Spleen (tissue), 7 donors: ENCODE data around the gene RCN2.

ENCODE experiments used
- CTCF ChIP-seq, 11 experiments: fragments of 200-600 bp in 7 of 11; fragments of 450-650 bp in 4 of 11; sonication (generic) in 4 of 11; IDR thresholded peaks in 8 of 11; conservative IDR thresholded peaks in 3 of 11; 1 replicate in 7 of 11; 2 replicates in 4 of 11; pipeline versions ENCODE4 v1.4.0 to v1.8.0; 2016 to 2021; ENCODE audit warnings: antibody characterized with exemption in 11 of 11, inconsistent platforms in 4 of 11, mild to moderate bottlenecking in 1 of 11
- POLR2A ChIP-seq, 3 donors: fragments of 450-650 bp; IDR thresholded peaks; one replicate each; pipeline ENCODE4 v1.5.1; 2017; ENCODE audit warnings: antibody characterized with exemption in 3 of 3, mild to moderate bottlenecking in 1 of 3
- POLR2AphosphoS5 ChIP-seq, 3 donors: sonication (generic); formaldehyde crosslinking; IDR thresholded peaks; one replicate each; pipeline ENCODE4 v1.5.1; 2017; ENCODE audit warnings: antibody characterized with exemption in 3 of 3
- donor health status: DM: no; HTN: no; CAD: no; lungs with moderate emphysema.
- donor health status: DM: no; HTN: no; CAD: no.
- donor health status: DM: no; HTN: no; CAD: no.

DNA sequence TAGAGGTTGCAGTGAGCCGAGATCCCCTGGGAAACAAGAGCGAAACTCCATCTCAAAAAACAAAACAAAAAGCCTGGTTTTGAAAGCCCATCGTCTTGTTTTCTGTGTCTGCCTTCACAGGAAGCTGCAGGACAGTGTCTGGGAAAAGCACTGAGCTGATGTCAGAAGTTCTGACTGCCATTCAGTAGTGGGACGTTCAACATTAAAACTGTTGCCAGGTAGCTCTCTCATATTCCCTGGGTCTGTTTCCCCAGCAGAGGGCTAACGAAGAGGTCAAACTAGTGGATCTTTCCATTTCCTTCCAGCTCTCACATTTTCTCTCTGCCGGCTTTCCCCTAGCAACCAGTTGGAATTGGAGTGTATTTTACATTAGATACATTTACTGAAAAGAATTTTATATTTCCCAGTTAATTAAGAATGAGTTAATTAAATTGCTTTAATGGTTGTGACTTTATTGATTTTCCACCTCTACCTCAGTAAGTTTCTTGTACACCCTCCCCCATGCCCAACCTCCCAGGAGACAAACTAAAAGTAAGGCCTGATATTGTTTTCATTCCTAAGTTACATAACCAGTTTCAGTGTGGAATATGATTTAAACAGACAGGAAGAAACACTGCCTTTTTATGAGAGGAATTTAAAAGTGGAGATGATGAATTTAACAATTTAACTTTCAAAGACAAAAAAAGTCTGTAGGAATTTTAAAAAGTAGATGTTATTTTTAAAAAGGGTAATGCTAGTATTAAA lies 29.9 kb downstream of the RCN2 start:
- TF ChIP-seq CTCF (IDR thresholded peaks at IDR 0.05 in 8 of 11, conservative IDR thresholded peaks at IDR 0.05 in 3 of 11), result no peak
- TF ChIP-seq POLR2AphosphoS5 (IDR thresholded peaks at IDR 0.05), result no peak
- no peak for TF ChIP-seq POLR2A (IDR thresholded peaks at IDR 0.05)
